IMR-90 (cell line): ENCODE data around the gene BAZ2A. TPM values are rescaled to one million over a fixed set of nuclear protein-coding genes. Genes with fewer than 3 reads are reported as not detected.

Experiments used
- ATAC-seq: fragments of 200-7000 bp; cut with Tn5 transposase; 2 replicates; pipeline ENCODE4 v1.9.1; 2020; ENCODE audit warnings: low read depth, mild to moderate bottlenecking, moderate library complexity
- BruUV-seq: library from RNA; stranded (reverse); fragments of 400-500 nt; replicated peaks from 2 replicates; lab custom pipeline; 2021; lab: Mats Ljungman, UMichigan
- CTCF ChIA-PET: fragments of 300-600 bp; formaldehyde crosslinking; extraction: SDS; loops from one replicate; lab custom pipeline; 2021; ENCODE audit warnings: antibody characterized with exemption; lab: Yijun Ruan, JAX
- POLR2A ChIA-PET: fragments of 300-600 bp; sonication (Branson Sonifier 250); formaldehyde crosslinking; loops from one replicate; lab custom pipeline; 2022; ENCODE audit warnings: antibody characterized with exemption; ENCODE audit not compliant: unreplicated experiment; lab: Charles Lee
- DNase-seq: peaks from one replicate; pipeline ENCODE4 v3.0.0; 2013
- H2AFZ ChIP-seq: replicated peaks from 2 replicates; pipeline ENCODE3; 2013; ENCODE audit warnings: low read length, mild to moderate bottlenecking; ENCODE audit not compliant: poor library complexity
- H2AK5ac ChIP-seq: 2 replicates; pipeline ENCODE4 v1.6.1; 2013; ENCODE audit warnings: low read depth, low read length, inconsistent platforms
- H2AK9ac ChIP-seq: replicated peaks from 2 replicates; pipeline ENCODE3; 2013; ENCODE audit warnings: mild to moderate bottlenecking, low read depth, low read length, moderate library complexity; ENCODE audit not compliant: poor library complexity
- H2BK120ac ChIP-seq: 2 replicates; pipeline ENCODE4 v1.6.1; 2013; ENCODE audit warnings: low read depth, low read length, inconsistent platforms
- H2BK15ac ChIP-seq: 3 replicates; pipeline ENCODE4 v1.6.1; 2013; ENCODE audit warnings: low read depth, low read length, inconsistent platforms
- H2BK20ac ChIP-seq: 2 replicates; pipeline ENCODE4 v1.6.1; 2013; ENCODE audit warnings: low read depth, mild to moderate bottlenecking, inconsistent platforms, low read length, moderate library complexity
- H2BK5ac ChIP-seq: 2 replicates; pipeline ENCODE4 v1.6.1; 2013; ENCODE audit warnings: mild to moderate bottlenecking, low read depth, low read length, inconsistent platforms; ENCODE audit not compliant: poor library complexity, severe bottlenecking
- H3K14ac ChIP-seq: replicated peaks from 2 replicates; pipeline ENCODE4 v1.6.1; 2013; ENCODE audit warnings: low read depth, low read length, inconsistent platforms
- H3K18ac ChIP-seq: 2 replicates; pipeline ENCODE4 v1.6.1; 2013; ENCODE audit warnings: low read depth, low read length, control low read depth
- H3K23ac ChIP-seq: 2 replicates; pipeline ENCODE4 v1.6.1; 2013; ENCODE audit warnings: low read depth, low read length, inconsistent platforms
- H3K27ac ChIP-seq: 2 replicates; pipeline ENCODE4 v1.5.1; 2013; ENCODE audit warnings: mild to moderate bottlenecking, control low read depth, low read length; ENCODE audit not compliant: insufficient read depth
- H3K27me3 ChIP-seq: 2 replicates; pipeline ENCODE4 v1.6.1; 2013; ENCODE audit warnings: low read length; ENCODE audit not compliant: control insufficient read depth, insufficient read depth
- H3K36me3 ChIP-seq: 2 replicates; pipeline ENCODE4 v1.6.1; 2013; ENCODE audit warnings: low read length, mixed read lengths; ENCODE audit not compliant: control insufficient read depth, insufficient read depth
- H3K4ac ChIP-seq: 2 replicates; pipeline ENCODE4 v1.6.1; 2013; ENCODE audit warnings: low read depth, low read length, inconsistent platforms
- H3K4me1 ChIP-seq: 2 replicates; pipeline ENCODE4 v1.6.1; 2013; ENCODE audit warnings: low read length, mixed read lengths; ENCODE audit not compliant: control insufficient read depth, insufficient read depth
- H3K4me2 ChIP-seq: 2 replicates; pipeline ENCODE4 v1.6.1; 2013; ENCODE audit warnings: low read depth, mild to moderate bottlenecking, control low read depth, low read length, moderate library complexity
- H3K4me3 ChIP-seq: 2 replicates; pipeline ENCODE4 v1.5.1; 2013; ENCODE audit warnings: low read depth, mild to moderate bottlenecking, control low read depth, low read length, moderate library complexity; ENCODE audit not compliant: insufficient read depth
- H3K56ac ChIP-seq: 2 replicates; pipeline ENCODE4 v1.6.1; 2013; ENCODE audit warnings: low read length, inconsistent platforms; ENCODE audit not compliant: insufficient read depth; ENCODE audit errors: extremely low read depth
- H3K79me1 ChIP-seq, 2 experiments: 2 replicates each; pipeline ENCODE4 v1.6.1; 2013; ENCODE audit warnings: low read length in 2 of 2, inconsistent platforms in 1 of 2, low read depth in 1 of 2
- H3K9ac ChIP-seq: 2 replicates; pipeline ENCODE4 v1.6.1; 2013; ENCODE audit warnings: low read depth, low read length, control low read depth
- H3K9me1 ChIP-seq: 2 replicates; pipeline ENCODE4 v1.6.1; 2013; ENCODE audit warnings: low read length, inconsistent platforms; ENCODE audit not compliant: insufficient read depth
- H3K9me3 ChIP-seq: 2 replicates; pipeline ENCODE4 v1.6.1; 2013; ENCODE audit warnings: low read length; ENCODE audit not compliant: control insufficient read depth, insufficient read depth
- H4K20me1 ChIP-seq: 2 replicates; pipeline ENCODE4 v1.6.1; 2013; ENCODE audit warnings: low read length, inconsistent platforms; ENCODE audit not compliant: insufficient read depth
- H4K5ac ChIP-seq: 2 replicates; pipeline ENCODE4 v1.6.1; 2013; ENCODE audit warnings: mild to moderate bottlenecking, low read depth, low read length, control low read depth
- H4K8ac ChIP-seq, 2 experiments: 2 replicates each; pipeline ENCODE4 v1.6.1; 2013; ENCODE audit warnings: low read depth in 2 of 2, low read length in 2 of 2, control low read depth in 1 of 2, inconsistent platforms in 1 of 2
- H4K91ac ChIP-seq: 2 replicates; pipeline ENCODE4 v1.6.1; 2013; ENCODE audit warnings: low read depth, low read length, inconsistent platforms; ENCODE audit not compliant: insufficient read depth
- SMC3 ChIP-seq: fragments of 150-350 bp; IDR thresholded peaks from 2 replicates; pipeline ENCODE4 v1.6.1; 2016; ENCODE audit warnings: low read depth, mild to moderate bottlenecking, antibody characterized with exemption, low read length, moderate library complexity
- WGBS, 2 experiments: methylation state at CpG; one replicate each; pipeline versions ENCODE4 v1.1.5 to v1.1.7; 2013; ENCODE audit warnings: missing lambda C conversion rate in 2 of 2; ENCODE audit not compliant: insufficient read length in 1 of 2; ENCODE audit errors: extremely low coverage in 2 of 2; 5-methylcytosine and 5-hydroxymethylcytosine counted together
- dilution Hi-C: fragments of 300-500 bp; cut with HindIII; formaldehyde crosslinking; loops from one replicate; pipeline ENCODE4 v1.14.3; 2018; ENCODE audit warnings: low sequenced_read_pairs; ENCODE audit not compliant: unreplicated experiment
- in situ Hi-C: fragments of 300-500 bp; cut with MboI; formaldehyde crosslinking; loops from 3 replicates; pipeline ENCODE4 v1.14.3; 2019; ENCODE audit warnings: low sequenced_read_pairs, inconsistent platforms, mixed read lengths
- intact Hi-C: fragments of 100-400 bp; cut with micrococcal nuclease; formaldehyde crosslinking; loops from 2 replicates; pipeline ENCODE4 v1.10.0; 2022
- polyA plus RNA-seq, 3 experiments: library from polyadenylated mRNA; depleted of rRNA; stranded (reverse); fragments of >200 nt; gene quantifications; 2 replicates each; pipeline ENCODE4 v1.2.3, GENCODE V29; 2012; ENCODE audit warnings: low replicate concordance in 1 of 3
- total RNA-seq: library from RNA; depleted of rRNA; stranded (reverse); fragments of >200 nt; gene quantifications from 2 replicates; pipeline ENCODE4 v1.2.3, GENCODE V29; 2012
- TF ChIP-seq, protein P1 (sequence below): conservative IDR thresholded peaks from 2 replicates; pipeline ENCODE4 v1.5.1; 2012; ENCODE audit warnings: mild to moderate bottlenecking, low read depth, low read length, improper control_type of control experiment

The BAZ2A gene
- total and polyA plus RNA-seq, 2 of the 4 experiments (the other 2 are of a cell fraction) = 15.4 to 42.8 TPM

DNA sequence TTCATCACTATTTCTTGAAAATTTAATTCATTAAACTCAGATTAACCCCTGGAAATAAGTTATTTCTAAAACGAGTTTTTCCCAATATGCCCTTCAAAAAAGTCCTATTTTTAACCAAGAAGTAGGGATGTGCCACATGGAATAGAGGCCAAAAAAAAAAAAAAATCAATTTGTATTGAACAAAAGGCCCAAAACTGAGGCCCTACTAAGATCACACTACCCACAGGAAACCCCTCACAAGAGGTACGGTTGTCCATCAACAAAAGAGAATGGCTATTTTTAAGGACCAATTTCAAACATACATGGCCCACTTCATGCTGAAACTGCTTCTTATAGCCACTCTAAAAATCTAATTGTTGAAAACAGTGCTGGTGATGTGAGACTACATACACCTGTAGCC lies 7.5 kb upstream of the BAZ2A start:
- dilution Hi-C loops = no loop called here
- no CpG with 5 or more reads among the region's 2 CpGs for WGBS, 2 experiments
- TF ChIP-seq, protein P1, sequence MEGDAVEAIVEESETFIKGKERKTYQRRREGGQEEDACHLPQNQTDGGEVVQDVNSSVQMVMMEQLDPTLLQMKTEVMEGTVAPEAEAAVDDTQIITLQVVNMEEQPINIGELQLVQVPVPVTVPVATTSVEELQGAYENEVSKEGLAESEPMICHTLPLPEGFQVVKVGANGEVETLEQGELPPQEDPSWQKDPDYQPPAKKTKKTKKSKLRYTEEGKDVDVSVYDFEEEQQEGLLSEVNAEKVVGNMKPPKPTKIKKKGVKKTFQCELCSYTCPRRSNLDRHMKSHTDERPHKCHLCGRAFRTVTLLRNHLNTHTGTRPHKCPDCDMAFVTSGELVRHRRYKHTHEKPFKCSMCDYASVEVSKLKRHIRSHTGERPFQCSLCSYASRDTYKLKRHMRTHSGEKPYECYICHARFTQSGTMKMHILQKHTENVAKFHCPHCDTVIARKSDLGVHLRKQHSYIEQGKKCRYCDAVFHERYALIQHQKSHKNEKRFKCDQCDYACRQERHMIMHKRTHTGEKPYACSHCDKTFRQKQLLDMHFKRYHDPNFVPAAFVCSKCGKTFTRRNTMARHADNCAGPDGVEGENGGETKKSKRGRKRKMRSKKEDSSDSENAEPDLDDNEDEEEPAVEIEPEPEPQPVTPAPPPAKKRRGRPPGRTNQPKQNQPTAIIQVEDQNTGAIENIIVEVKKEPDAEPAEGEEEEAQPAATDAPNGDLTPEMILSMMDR = no peak
- TF ChIP-seq SMC3 = no peak

More for the DNA sequence above, 7.5 kb upstream of the BAZ2A start:
- Histone ChIP-seq H2BK15ac (no peak overlapping the region), H3K56ac (no peak overlapping the region), H3K36me3 (peaks cover 34% of the 10 kb centered on the region), H3K27me3 (no peaks in the 10 kb centered on the region), H2BK120ac (no peak overlapping the region), H2AK9ac (no peak overlapping the region), H3K4me3 (no peak overlapping the region), H3K4me1 (peaks cover 4% of the 10 kb centered on the region), H2AFZ (no peak overlapping the region), H4K5ac (no peak overlapping the region), H3K27ac (no peak overlapping the region), H2BK5ac (no peak overlapping the region), H3K18ac (no peak overlapping the region), H3K9me1 (peaks cover 8% of the 10 kb centered on the region), H3K79me1 (peaks cover 21 to 44% of the 10 kb centered on the region in 2 experiments), H3K4ac (no peak overlapping the region), H4K91ac (no peak overlapping the region), H2BK20ac (no peak overlapping the region), H4K20me1 (peaks cover 36% of the 10 kb centered on the region), H3K14ac (no peak overlapping the region), H3K4me2 (no peak overlapping the region), H3K9ac (no peak overlapping the region), H4K8ac (no peak overlapping the region), H3K23ac (no peak overlapping the region), H2AK5ac (no peak overlapping the region), H3K9me3 (no peaks in the 10 kb centered on the region)
- in situ Hi-C loops (loop anchor here (10.0 kb wide), 1 partner anchor 367 kb away; the partner anchor contains the start of gene ZBTB39), intact Hi-C loops (loop anchor here (1.0 to 5.0 kb wide), 3 partner anchors 40 to 87 kb away; partner anchors contain the start of genes NACA and PTGES3)
- ChIA-PET POLR2A (no interaction called here), CTCF (no interaction called here)
- ATAC-seq (no peak), DNase-seq (no peak)
- no TSS peak for BruUV-seq
